Measurements from ENCODE around the gene UBR3. TPM values are rescaled to one million over a fixed set of nuclear protein-coding genes. Genes with fewer than 3 reads are reported as not detected.
"Not testable (repeated sequence)": the region's sequence is repeated elsewhere in the genome, so short reads cannot be mapped to it uniquely, and the experiment has no call there.

UBR3 gene
- total RNA-seq, 1 donor from 2014 or later, result 47.7 TPM

DNA sequence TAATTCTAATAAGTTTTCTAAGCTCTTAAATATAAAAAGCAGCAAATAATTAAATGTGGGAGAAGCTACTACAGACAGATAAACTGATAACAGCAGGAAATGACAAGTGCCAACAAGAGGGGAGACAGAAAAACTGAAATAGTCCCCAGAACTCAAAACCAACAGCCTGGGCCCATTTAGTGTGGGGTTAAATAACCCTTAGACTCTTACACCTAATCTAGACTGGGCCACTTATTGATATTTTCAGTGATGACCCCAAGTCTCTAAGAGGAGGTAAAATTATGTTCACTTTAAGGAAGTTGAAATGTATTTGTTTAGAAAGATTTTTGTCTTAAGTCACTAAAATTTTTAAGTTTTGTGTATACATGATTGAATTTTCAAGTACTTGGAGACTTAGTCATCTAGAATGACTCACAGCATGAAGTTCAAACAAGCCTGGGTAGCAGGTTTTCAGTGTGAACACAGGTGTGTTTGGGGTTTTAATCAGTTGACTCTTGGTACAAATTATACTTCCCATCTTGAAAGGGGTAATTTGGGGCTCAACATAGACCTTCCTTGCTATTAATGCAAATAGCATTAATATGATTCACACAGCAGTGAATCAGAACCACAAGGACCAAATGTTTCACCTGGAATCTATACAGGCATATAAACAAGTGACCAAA is 295.8 kb downstream of the UBR3 start:
- Mint-ChIP-seq H3K4me1 (no peaks in the 10 kb centered on the region), H3K36me3 (peaks cover 4% of the 10 kb centered on the region), H3K27me3 (ENCODE audit: low read depth) (no peaks in the 10 kb centered on the region), H3K4me3 (no peak overlapping the region), H3K27ac (no peak overlapping the region), H3K9me3 (peaks cover 27% of the 10 kb centered on the region)
- DNase-seq (ENCODE audit: low spot score in 2 of 2, unreplicated experiment in 2 of 2), result no peak
- TF ChIP-seq CTCF (IDR thresholded peaks at IDR 0.05; ENCODE audit: unreplicated experiment), result no peak

- no peak for DNase-seq (ENCODE audit: low spot score in 2 of 2, unreplicated experiment in 2 of 2)
- peaks cover 4% of the 10 kb centered on the region for H3K36me3 Mint-ChIP-seq
- no peak overlapping the region for H3K4me3 Mint-ChIP-seq
- peaks cover 1% of the 10 kb centered on the region for H3K27me3 Mint-ChIP-seq (ENCODE audit: low read depth)
- no peak overlapping the region for H3K27ac Mint-ChIP-seq
- H3K9me3 Mint-ChIP-seq, result peaks cover 27% of the 10 kb centered on the region
- H3K4me1 Mint-ChIP-seq, result no peaks in the 10 kb centered on the region
- no peak for TF ChIP-seq CTCF (IDR thresholded peaks at IDR 0.05; ENCODE audit: unreplicated experiment)
These were observed 296.3 kb downstream of the UBR3 start for GRCh38 chr2:170123593-170123992.

GRCh38 chr2:170126138-170126728 is 299.0 kb downstream of the UBR3 start:
- H3K36me3 Mint-ChIP-seq; H3K27me3 Mint-ChIP-seq (ENCODE audit: low read depth); DNase-seq (ENCODE audit: low spot score in 2 of 2, unreplicated experiment in 2 of 2); H3K4me1 Mint-ChIP-seq; H3K27ac Mint-ChIP-seq; H3K4me3 Mint-ChIP-seq: not testable (repeated sequence)
- H3K9me3 Mint-ChIP-seq, result peaks cover 26% of the 10 kb centered on the region

Other genes starting within 250 kb of the UBR3 start
- gene PPIG, start 243.1 kb upstream of the UBR3 start, total RNA-seq, result 60.2 to 63.6 TPM (median 62.2 TPM) in 3 replicates
- gene CFAP210, start 133.0 kb upstream of the UBR3 start, total RNA-seq, result 0.36 to 0.58 TPM (median 0.38 TPM) in 3 replicates
- gene PHOSPHO2, start 133.0 kb upstream of the UBR3 start, total RNA-seq, result 9.4 to 13.1 TPM (median 10.5 TPM) in 3 replicates
- 27.4 to 29.9 TPM (median 29.7 TPM) in 3 replicates for gene KLHL23, start 93.6 kb upstream of the UBR3 start, total RNA-seq
- gene SSB, start 28.6 kb upstream of the UBR3 start, total RNA-seq, result 120 to 124 TPM (median 123 TPM) in 3 replicates
- gene METTL5, start 2.5 kb upstream of the UBR3 start, total RNA-seq, result 44.0 to 47.0 TPM (median 45.4 TPM) in 3 replicates